Posterior vena cava (tissue), 2 donors: ENCODE data around the gene OR1M1. TPM values are rescaled to one million over a fixed set of nuclear protein-coding genes. Genes with fewer than 3 reads are reported as not detected.

Source experiments
- total RNA-seq, 2 donors: library from RNA; stranded (reverse); fragmentation: NEBNext Ultra II Directional; extraction: Animal tissue kit (Norgen Biotek cat#: 25700); gene quantifications; one replicate each; pipeline ENCODE4 v1.2.1, GENCODE V29; 2021
- donor health status: DM: yes; HTN: yes; CAD: no.
- donor health status: DM: yes; HTN: yes; CAD: no.

OR1M1 gene
- total RNA-seq, 2 donors from 2014 or later, result not detected

Other genes starting within 250 kb of the OR1M1 start
- under 1 TPM; under 0.01 to 0.10 TPM for gene MUC16, start 76.7 kb upstream of the OR1M1 start, total RNA-seq
- gene OR7G2, start 20.4 kb downstream of the OR1M1 start, total RNA-seq, result not detected
- gene OR7G1, start 28.7 kb downstream of the OR1M1 start, total RNA-seq, result not detected
- not detected for gene OR7G3, start 39.9 kb downstream of the OR1M1 start, total RNA-seq
- 10 to 100 TPM; 16.5 to 22.7 TPM for gene ZNF317, start 53.3 kb downstream of the OR1M1 start, total RNA-seq
- not detected for gene OR7D2, start 91.9 kb downstream of the OR1M1 start, total RNA-seq
- not detected for gene OR7D4, start 132.5 kb downstream of the OR1M1 start, total RNA-seq
- not detected for gene OR7E24, start 163.9 kb downstream of the OR1M1 start, total RNA-seq
- gene ZNF699, start 222.8 kb downstream of the OR1M1 start, total RNA-seq, result 1 to 10 TPM; 7.0 to 7.5 TPM
- gene ZNF559, start 237.1 kb downstream of the OR1M1 start, total RNA-seq, result 10 to 100 TPM; 14.2 to 19.9 TPM